ENCODE data around the gene CEMIP.

DNA sequence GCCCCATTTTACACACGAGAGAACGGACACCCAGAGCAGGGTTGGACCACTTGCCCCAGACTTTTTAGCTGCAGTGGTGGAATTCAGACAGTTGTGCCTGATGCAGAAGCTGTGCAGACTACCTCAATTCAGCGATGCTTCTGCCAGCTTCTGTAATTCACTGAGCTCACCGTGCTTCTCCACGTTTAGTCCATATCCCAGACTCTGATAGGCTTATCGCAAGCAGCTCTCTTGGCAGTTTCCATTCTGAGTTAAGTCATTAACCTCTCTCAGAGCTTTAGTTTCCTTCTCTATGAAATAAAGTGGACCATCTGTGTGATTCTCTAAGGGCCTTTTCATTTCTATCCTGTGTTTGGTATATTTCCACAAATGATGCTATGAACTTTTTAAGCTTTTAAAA, 47.0 kb upstream of the CEMIP start:
- TF ChIP-seq CTCF (IDR thresholded peaks at IDR 0.05) (no peak), EP300 (IDR thresholded peaks at IDR 0.05) (no peak), POLR2AphosphoS5 (IDR thresholded peaks at IDR 0.05) (no peak)
